Activated naive CD4-positive, alpha-beta T cell treated with anti-CD3 and anti-CD28 coated beads for 36 hours (primary cell): Measurements from ENCODE around the gene AFAP1. TPM values are rescaled to one million over a fixed set of nuclear protein-coding genes. Genes with fewer than 3 reads are reported as not detected.

Experiments used
- CTCF ChIA-PET: fragments of 350-600 bp; sonication (Branson Sonifier 250); formaldehyde crosslinking; loops from one replicate; lab custom pipeline; 2021; ENCODE audit warnings: antibody characterized with exemption; lab: Charles Lee
- DNase-seq: peaks from one replicate; pipeline ENCODE4 v3.0.0-alpha.2; 2020
- H3K27ac Mint-ChIP-seq: one replicate; pipeline ENCODE4 v1.8.0; 2021; ENCODE audit warnings: mild to moderate bottlenecking, mixed read lengths
- H3K27me3 Mint-ChIP-seq: one replicate; pipeline ENCODE4 v1.8.0; 2021; ENCODE audit warnings: low read depth, mixed read lengths
- H3K36me3 Mint-ChIP-seq: one replicate; pipeline ENCODE4 v1.8.0; 2021; ENCODE audit warnings: low read depth, mixed read lengths
- H3K4me1 Mint-ChIP-seq: one replicate; pipeline ENCODE4 v1.8.0; 2021; ENCODE audit warnings: low read depth, mixed read lengths
- H3K4me3 Mint-ChIP-seq: one replicate; pipeline ENCODE4 v1.8.0; 2021; ENCODE audit warnings: mild to moderate bottlenecking, moderate library complexity, mixed read lengths
- H3K9me3 Mint-ChIP-seq: one replicate; pipeline ENCODE4 v1.8.0; 2021; ENCODE audit warnings: mixed read lengths
- intact Hi-C: fragments of 100-400 bp; cut with micrococcal nuclease; formaldehyde crosslinking; loops from one replicate; pipeline ENCODE4 v1.15.1; 2023
- total RNA-seq, 2 experiments: library from RNA; stranded (reverse); gene quantifications; one replicate each; pipeline ENCODE4 v1.2.3, GENCODE V29; 2021

The AFAP1 gene
- total RNA-seq, 2 experiments from 2014 or later: 26.7 to 28.8 TPM

- H3K4me1 Mint-ChIP-seq: peaks cover 33% of the 10 kb centered on the region
- H3K4me3 Mint-ChIP-seq: no peak overlapping the region
- H3K36me3 Mint-ChIP-seq: peaks cover 12% of the 10 kb centered on the region
- CTCF ChIA-PET: no interaction called here
- DNase-seq: no peak
- intact Hi-C loops: no loop called here
- no peak overlapping the region for H3K27ac Mint-ChIP-seq
- peaks cover 3% of the 10 kb centered on the region for H3K9me3 Mint-ChIP-seq
- no peaks in the 10 kb centered on the region for H3K27me3 Mint-ChIP-seq
These were observed 74.1 kb downstream of the AFAP1 start for GRCh38 chr4:7865533-7865932.

GRCh38 chr4:7864685-7865084 is 75.0 kb downstream of the AFAP1 start:
- H3K27me3 Mint-ChIP-seq: no peaks in the 10 kb centered on the region
- H3K4me1 Mint-ChIP-seq: peaks cover 33% of the 10 kb centered on the region
- H3K27ac Mint-ChIP-seq: no peak overlapping the region
- no peak for DNase-seq
- intact Hi-C loops: loop anchor here (1.0 kb wide), 1 partner anchor 9 kb away; no protein-coding TSS in a partner anchor
- H3K9me3 Mint-ChIP-seq: peaks cover 3% of the 10 kb centered on the region
- no peak overlapping the region for H3K4me3 Mint-ChIP-seq
- CTCF ChIA-PET: interaction anchor here (0.9 to 1.3 kb wide), 4 partner anchors 12 to 123 kb away, joined by 3 to 6 read pairs (median 4); no protein-coding TSS in a partner anchor
- peaks cover 13% of the 10 kb centered on the region for H3K36me3 Mint-ChIP-seq

- Mint-ChIP-seq H3K27ac (peak overlapping the region; percentile 69), H3K4me3 (no peak overlapping the region), H3K27me3 (no peaks in the 10 kb centered on the region), H3K4me1 (peaks cover 34% of the 10 kb centered on the region), H3K9me3 (peaks cover 3% of the 10 kb centered on the region), H3K36me3 (peaks cover 13% of the 10 kb centered on the region)
- CTCF ChIA-PET: interaction anchor here (0.6 to 1.3 kb wide), 5 partner anchors 12 to 1196 kb away, joined by 3 to 6 read pairs (median 4); no protein-coding TSS in a partner anchor
- intact Hi-C loops: loop anchor here (1.0 kb wide), 1 partner anchor 9 kb away; no protein-coding TSS in a partner anchor
- DNase-seq: peak; percentile 43
These were observed 75.6 kb downstream of the AFAP1 start for GRCh38 chr4:7863911-7864681.

- Mint-ChIP-seq H3K9me3 (peaks cover 3% of the 10 kb centered on the region), H3K4me1 (peaks cover 33% of the 10 kb centered on the region), H3K36me3 (peaks cover 15% of the 10 kb centered on the region), H3K27ac (no peak overlapping the region), H3K4me3 (no peak overlapping the region), H3K27me3 (no peaks in the 10 kb centered on the region)
- CTCF ChIA-PET: interaction anchor here (1.2 kb wide), 1 partner anchor 14 kb away, joined by 3 read pairs; no protein-coding TSS in a partner anchor
- no peak for DNase-seq
- intact Hi-C loops: no loop called here
These were observed 77.0 kb downstream of the AFAP1 start for GRCh38 chr4:7862561-7863192.

DNA sequence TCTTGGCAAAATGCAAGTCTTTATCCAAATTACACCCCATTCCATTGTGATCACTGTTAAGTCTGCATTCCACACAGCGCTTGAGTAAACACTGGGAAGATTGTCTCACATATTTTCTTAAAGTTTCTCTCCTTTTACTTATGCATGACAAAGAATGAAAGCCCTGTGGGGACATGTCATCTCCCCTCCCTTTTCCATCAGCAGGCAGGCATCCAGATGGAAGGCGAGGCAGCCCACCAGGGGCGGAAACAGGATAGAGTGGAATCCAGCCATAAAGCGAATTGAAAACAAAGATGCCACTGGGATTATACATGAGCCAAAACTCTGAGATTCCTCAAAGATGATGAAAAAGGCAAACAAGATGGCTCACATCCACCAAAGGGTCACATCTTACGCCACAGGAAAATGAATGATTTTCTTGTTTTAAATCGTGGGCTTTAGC is 78.2 kb downstream of the AFAP1 start:
- H3K27me3 Mint-ChIP-seq: no peaks in the 10 kb centered on the region
- H3K4me3 Mint-ChIP-seq: no peak overlapping the region
- H3K36me3 Mint-ChIP-seq: peaks cover 15% of the 10 kb centered on the region
- DNase-seq: no peak
- intact Hi-C loops: no loop called here
- no peak overlapping the region for H3K27ac Mint-ChIP-seq
- CTCF ChIA-PET: interaction anchor here (0.6 kb wide), 1 partner anchor 30 kb away, joined by 3 read pairs; no protein-coding TSS in a partner anchor
- peaks cover 3% of the 10 kb centered on the region for H3K9me3 Mint-ChIP-seq
- H3K4me1 Mint-ChIP-seq: peaks cover 38% of the 10 kb centered on the region

- peaks cover 44% of the 10 kb centered on the region for H3K4me1 Mint-ChIP-seq
- H3K27me3 Mint-ChIP-seq: no peaks in the 10 kb centered on the region
- H3K9me3 Mint-ChIP-seq: peaks cover 3% of the 10 kb centered on the region
- DNase-seq: no peak
- peaks cover 12% of the 10 kb centered on the region for H3K36me3 Mint-ChIP-seq
- H3K4me3 Mint-ChIP-seq: no peak overlapping the region
- no peak overlapping the region for H3K27ac Mint-ChIP-seq
- CTCF ChIA-PET: no interaction called here
- intact Hi-C loops: no loop called here
These were observed 79.0 kb downstream of the AFAP1 start for GRCh38 chr4:7860600-7861163.

DNA sequence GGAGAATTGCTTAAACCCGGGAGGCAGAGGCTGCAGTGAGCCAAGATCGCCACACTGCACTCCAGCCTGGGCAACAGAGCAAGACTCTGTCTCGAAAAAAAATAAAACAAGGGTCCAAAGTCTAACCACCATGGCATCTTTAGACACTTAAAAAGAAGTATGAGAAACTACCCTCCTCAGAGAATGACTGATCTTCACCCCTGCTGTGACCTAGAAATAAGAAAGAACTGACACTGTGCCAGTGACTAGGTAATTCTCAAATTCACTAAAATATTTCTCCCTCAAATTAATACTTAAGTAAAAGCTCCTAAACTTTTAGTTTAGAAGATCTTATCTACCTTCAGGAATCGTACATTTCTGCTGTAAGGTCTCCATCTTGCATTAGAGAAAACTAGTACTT is 80.3 kb downstream of the AFAP1 start:
- Mint-ChIP-seq H3K27me3 (no peaks in the 10 kb centered on the region), H3K36me3 (peaks cover 12% of the 10 kb centered on the region), H3K27ac (no peak overlapping the region), H3K4me3 (no peak overlapping the region), H3K4me1 (peaks cover 56% of the 10 kb centered on the region), H3K9me3 (peaks cover 3% of the 10 kb centered on the region)
- intact Hi-C loops: no loop called here
- DNase-seq: no peak
- CTCF ChIA-PET: interaction anchor here (1.4 kb wide), 1 partner anchor 10 kb away, joined by 5 read pairs; no protein-coding TSS in a partner anchor

GRCh38 chr4:7858498-7858897 is 81.2 kb downstream of the AFAP1 start:
- Mint-ChIP-seq H3K36me3 (peaks cover 14% of the 10 kb centered on the region), H3K9me3 (no peaks in the 10 kb centered on the region), H3K27ac (no peak overlapping the region), H3K4me3 (no peak overlapping the region), H3K27me3 (no peaks in the 10 kb centered on the region), H3K4me1 (peaks cover 58% of the 10 kb centered on the region)
- intact Hi-C loops: no loop called here
- CTCF ChIA-PET: interaction anchor here (1.4 kb wide), 1 partner anchor 9 kb away, joined by 5 read pairs; no protein-coding TSS in a partner anchor
- DNase-seq: no peak

DNA sequence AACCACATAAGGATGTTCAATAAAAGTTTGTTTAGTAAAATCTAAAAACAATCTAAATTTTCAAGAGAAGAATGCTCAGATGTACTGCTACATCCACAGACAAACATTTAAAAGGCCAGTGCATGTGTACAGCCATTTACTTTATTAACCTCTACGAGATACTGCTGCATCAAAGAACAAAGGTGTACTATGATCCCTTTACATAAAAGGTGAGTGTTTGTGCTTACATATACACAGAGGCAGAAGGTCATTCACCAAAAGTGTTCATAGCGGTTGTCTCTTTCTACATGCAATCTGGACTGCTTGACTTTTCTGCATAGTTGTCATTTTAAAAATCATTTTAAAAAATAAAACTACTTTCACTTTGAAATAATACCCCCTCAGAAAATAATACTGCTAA is 81.7 kb downstream of the AFAP1 start:
- intact Hi-C loops: no loop called here
- Mint-ChIP-seq H3K4me1 (peaks cover 63% of the 10 kb centered on the region), H3K36me3 (peaks cover 15% of the 10 kb centered on the region), H3K27ac (no peak overlapping the region), H3K27me3 (no peaks in the 10 kb centered on the region), H3K4me3 (no peak overlapping the region), H3K9me3 (no peaks in the 10 kb centered on the region)
- no peak for DNase-seq
- CTCF ChIA-PET: interaction anchor here (1.8 kb wide), 1 partner anchor 13 kb away, joined by 6 read pairs; no protein-coding TSS in a partner anchor

DNA sequence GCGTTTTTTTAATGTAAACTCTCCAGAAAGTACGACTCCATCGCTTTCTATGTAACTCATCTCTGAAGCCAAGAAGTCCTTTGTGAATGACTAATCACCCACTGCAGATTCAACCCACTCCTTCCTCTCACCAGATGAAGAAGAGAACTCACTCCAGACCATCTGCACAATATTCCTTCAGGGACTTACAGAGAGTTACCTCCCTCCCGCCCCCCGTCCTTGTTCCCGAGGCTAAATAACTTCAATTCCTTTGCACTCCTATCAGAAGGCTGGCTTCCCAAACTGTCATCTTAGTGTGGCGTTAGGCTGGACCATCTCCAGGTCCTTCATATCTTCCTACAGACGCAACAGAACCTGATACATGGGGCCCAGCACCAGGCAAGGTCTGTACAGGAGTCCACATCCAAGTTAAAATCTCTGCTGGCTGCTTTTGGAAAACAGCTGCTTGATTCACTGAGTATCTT is 82.4 kb downstream of the AFAP1 start:
- peaks cover 70% of the 10 kb centered on the region for H3K4me1 Mint-ChIP-seq
- H3K36me3 Mint-ChIP-seq: peaks cover 17% of the 10 kb centered on the region
- H3K27me3 Mint-ChIP-seq: no peaks in the 10 kb centered on the region
- intact Hi-C loops: no loop called here
- H3K4me3 Mint-ChIP-seq: no peak overlapping the region
- no peaks in the 10 kb centered on the region for H3K9me3 Mint-ChIP-seq
- peak; percentile 27 for DNase-seq
- peak overlapping the region; percentile 83 for H3K27ac Mint-ChIP-seq
- CTCF ChIA-PET: interaction anchor here (1.8 kb wide), 1 partner anchor 13 kb away, joined by 6 read pairs; no protein-coding TSS in a partner anchor

DNA sequence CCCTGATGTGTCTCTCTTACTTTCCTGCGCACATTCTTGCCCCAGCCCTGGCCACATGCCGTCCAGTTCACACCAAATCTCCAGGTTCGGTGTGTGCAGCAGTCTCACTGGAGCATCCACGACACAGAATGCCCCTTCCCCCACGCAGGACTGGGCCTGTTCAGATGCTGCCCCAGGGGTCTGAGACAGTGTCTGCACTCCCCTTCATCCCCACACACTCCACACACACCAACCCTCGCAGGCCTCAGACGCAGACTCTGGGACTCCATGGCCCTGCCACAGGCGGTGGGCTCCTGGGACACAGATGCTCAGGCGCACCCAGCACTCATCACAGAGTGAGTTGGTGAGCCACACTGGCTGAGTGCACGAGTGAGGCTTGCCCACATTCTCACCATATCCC is 83.9 kb downstream of the AFAP1 start:
- peaks cover 82% of the 10 kb centered on the region for H3K4me1 Mint-ChIP-seq
- H3K4me3 Mint-ChIP-seq: no peak overlapping the region
- H3K27ac Mint-ChIP-seq: peak overlapping the region; percentile 83
- no peaks in the 10 kb centered on the region for H3K9me3 Mint-ChIP-seq
- CTCF ChIA-PET: interaction anchor here (1.8 kb wide), 1 partner anchor 11 kb away, joined by 11 read pairs; no protein-coding TSS in a partner anchor
- H3K27me3 Mint-ChIP-seq: no peaks in the 10 kb centered on the region
- no peak for DNase-seq
- intact Hi-C loops: loop anchor here (1.0 to 2.0 kb wide), 8 partner anchors 9 to 114 kb away; no protein-coding TSS in a partner anchor
- peaks cover 19% of the 10 kb centered on the region for H3K36me3 Mint-ChIP-seq
